ENCODE measurements around the gene PHRF1. TPM values are rescaled to one million over a fixed set of nuclear protein-coding genes. Genes with fewer than 3 reads are reported as not detected.

The PHRF1 gene
- total RNA-seq, 1 experiment from 2014 or later = 45.5 TPM

GRCh38 chr11:610146-610801 lies 34.0 kb downstream of the PHRF1 start:
- intact Hi-C loops (cut with micrococcal nuclease) = no loop called here
- peaks cover 36 to 42% of the 10 kb centered on the region in 2 experiments; a peak in 3 of 4 replicates for H3K36me3 ChIP-seq (ENCODE audit: control insufficient read depth in 1 of 2, insufficient read depth in 2 of 2, low read length in 2 of 2)

More at GRCh38 chr11:610146-610801, 34.0 kb downstream of the PHRF1 start:
- Histone ChIP-seq H3K79me2 (ENCODE audit: insufficient read depth, low read length) (peaks cover 22% of the 10 kb centered on the region; the same call in 1 of the 2 replicates), H2AFZ (ENCODE audit: low read depth, low read length, poor library complexity, severe bottlenecking) (no peak overlapping the region), H3K4me3 (replicated peaks in 1 of 2; ENCODE audit: low read depth in 1 of 2, low read length in 2 of 2) (no peak overlapping the region), H3K4me1 (ENCODE audit: control insufficient read depth in 1 of 2, insufficient read depth in 2 of 2, low read length in 2 of 2) (peaks cover 8 to 30% of the 10 kb centered on the region in 2 experiments), H4K20me1 (ENCODE audit: insufficient read depth) (peaks cover 13% of the 10 kb centered on the region; the same call in 1 of the 2 replicates), H3K4me2 (ENCODE audit: low read length) (no peak overlapping the region), H3K9ac (ENCODE audit: low read length) (no peak overlapping the region), H3K27ac (ENCODE audit: low read depth, low read length) (no peak overlapping the region), H3K9me3 (ENCODE audit: control insufficient read depth in 1 of 2, insufficient read depth in 1 of 2, low read depth in 1 of 2, low read length in 2 of 2) (no peaks in the 10 kb centered on the region), H3K9me2 (ENCODE audit: insufficient read depth) (no peaks in the 10 kb centered on the region), H3K27me3 (ENCODE audit: insufficient read depth, low read length) (no peaks in the 10 kb centered on the region)
- RAD21 ChIA-PET (ENCODE audit: low non-redundant PET in 1 of 2, low total read pairs in 2 of 2, uncharacterized antibody in 2 of 2, unreplicated experiment in 2 of 2) = no interaction called here
- ATAC-seq = no peak
- POLR2A ChIA-PET = no interaction called here
- CTCF ChIA-PET = no interaction called here
- no peak for DNase-seq (ENCODE audit: low read depth, low spot score)
- TF ChIP-seq FOSL1 (IDR thresholded peaks at IDR 0.05; ENCODE audit: low read depth) (no peak), CBX3 (IDR thresholded peaks at IDR 0.05; ENCODE audit: low read depth) (no peak), MAX (IDR thresholded peaks at IDR 0.05) (no peak), EGR1 (IDR thresholded peaks at IDR 0.05; ENCODE audit: low read depth) (no peak), ZNF274 (IDR thresholded peaks at IDR 0.05; ENCODE audit: low read depth, low read length) (no peak), YY1 (IDR thresholded peaks at IDR 0.05; ENCODE audit: extremely low read depth, insufficient replicate concordance, low read depth, low read length) (no peak), TCF7L2 (IDR thresholded peaks at IDR 0.05; ENCODE audit: borderline replicate concordance, extremely low read depth, insufficient read depth, insufficient read length) (no peak), SP1 (IDR thresholded peaks at IDR 0.05; ENCODE audit: low read depth) (no peak), POLR2AphosphoS5 (IDR thresholded peaks at IDR 0.05; ENCODE audit: low read depth, low read length) (no peak), REST (IDR thresholded peaks at IDR 0.05; ENCODE audit: low read depth) (no peak), RAD21 (IDR thresholded peaks at IDR 0.05; ENCODE audit: low read depth) (no peak)
- BruUV-seq (replicated peaks) = no TSS peak

Data from HCT116 (cell line).